Daoy (cell line): ENCODE measurements around the gene SLC1A7. TPM values are rescaled to one million over a fixed set of nuclear protein-coding genes. Genes with fewer than 3 reads are reported as not detected.

ENCODE experiments used
- DNase-seq: peaks from one replicate; pipeline ENCODE4 v3.0.0-alpha.2; 2015; ENCODE audit warnings: low read depth
- total RNA-seq: library from RNA; depleted of rRNA; stranded (reverse); fragments of >200 nt; shearing (Covaris generic); gene quantifications from 2 replicates; pipeline ENCODE4 v1.2.3, GENCODE V29; 2014

SLC1A7 gene
- total RNA-seq, 1 experiment from 2014 or later = not detected

DNA sequence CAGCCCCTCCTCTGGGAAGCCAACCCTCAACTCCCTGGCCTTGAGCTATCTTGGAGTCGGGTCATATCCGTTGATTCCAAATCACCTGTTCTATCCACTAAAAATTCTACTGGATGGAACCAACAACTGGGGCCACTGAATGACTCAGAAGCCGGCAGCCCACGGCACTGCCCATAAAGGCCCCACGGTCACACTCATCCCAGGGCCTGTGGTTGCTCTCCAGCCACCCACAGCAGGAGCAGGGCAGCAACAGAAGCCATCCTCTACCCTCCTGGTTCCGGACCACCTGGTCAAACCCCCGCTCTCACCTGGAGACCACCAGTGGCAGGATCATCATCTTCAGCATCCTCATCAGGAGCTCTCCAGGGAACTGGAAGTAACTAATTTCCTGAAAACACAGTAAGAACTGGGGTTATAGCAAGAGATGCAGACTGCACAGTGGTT lies 8.4 kb downstream of the SLC1A7 start:
- DNase-seq = no peak

DNA sequence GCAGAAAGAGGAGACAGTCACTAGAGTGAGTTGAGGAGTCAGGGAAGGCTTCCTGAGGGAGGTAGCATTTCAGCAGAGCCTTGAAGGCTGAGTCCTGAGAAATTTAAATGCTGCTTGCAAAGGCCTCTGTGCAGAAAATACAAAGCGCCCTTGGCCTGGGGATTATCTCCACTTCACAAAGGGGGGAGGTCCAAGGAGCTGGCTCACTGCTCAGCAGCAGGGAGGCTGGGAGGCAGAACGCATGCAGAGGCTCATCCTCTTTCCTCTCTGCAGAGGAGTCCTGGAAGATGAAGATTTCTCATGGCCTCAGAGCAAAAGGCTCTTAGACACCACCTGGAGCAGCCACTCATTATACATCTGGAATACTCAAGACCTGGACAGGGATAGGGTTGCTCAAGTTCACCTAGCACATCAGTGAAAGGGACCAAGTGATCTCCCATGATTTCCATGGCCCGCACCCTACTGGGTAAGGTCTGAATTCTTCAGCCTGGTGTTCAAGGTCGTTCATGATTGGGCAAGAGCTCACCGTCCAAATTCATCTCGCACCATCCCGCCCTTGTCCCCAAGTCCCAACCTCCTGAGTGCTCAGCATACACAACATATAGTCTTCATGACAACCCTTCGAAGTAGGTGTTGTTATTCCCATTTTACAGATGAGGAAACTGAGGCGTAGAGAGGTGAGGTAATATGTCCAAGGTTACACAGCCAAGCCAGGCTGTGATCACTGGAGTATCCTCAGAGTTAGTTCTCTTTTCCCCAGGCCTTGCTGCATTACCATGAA lies 9.0 kb downstream of the SLC1A7 start:
- DNase-seq = no peak

GRCh38 chr1:53132176-53132575 lies 10.3 kb downstream of the SLC1A7 start:
- DNase-seq = no peak

GRCh38 chr1:53131590-53131938 lies 10.9 kb downstream of the SLC1A7 start:
- DNase-seq = no peak

DNA sequence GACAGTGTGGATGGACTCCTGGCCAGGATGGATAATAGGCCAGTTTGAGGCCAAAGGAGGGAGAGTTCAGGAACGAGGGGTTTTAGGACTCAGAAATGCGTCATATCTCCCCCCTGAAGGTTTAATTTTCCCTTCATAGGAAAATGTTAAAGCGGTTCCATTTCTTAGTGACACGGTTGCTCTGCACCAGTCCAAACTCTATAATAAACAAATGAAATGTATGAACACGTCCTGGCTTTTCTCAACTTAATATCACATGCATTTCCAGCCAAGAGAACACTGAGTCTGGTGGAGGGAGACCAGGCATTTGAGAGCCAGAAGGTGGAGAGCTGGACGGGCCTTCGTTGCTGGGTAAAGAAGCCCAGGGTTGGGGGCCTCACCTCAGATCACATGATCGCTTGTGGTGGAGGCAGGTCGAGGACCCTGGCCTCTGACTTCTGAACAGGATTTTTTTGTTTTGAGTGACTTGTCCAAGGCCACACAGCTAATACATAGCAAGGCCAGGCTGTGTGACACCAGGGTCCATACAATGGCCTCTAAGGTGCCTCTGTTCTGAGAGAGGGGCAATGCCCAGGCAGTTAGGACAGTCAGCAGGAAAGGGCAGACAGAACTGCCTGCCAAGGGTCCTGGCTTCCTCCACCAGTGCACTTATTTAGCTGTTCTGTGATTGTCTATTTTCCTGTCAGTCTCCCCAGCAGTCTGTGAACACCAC lies 11.4 kb downstream of the SLC1A7 start:
- no peak for DNase-seq

GRCh38 chr1:53130598-53130877 lies 11.9 kb downstream of the SLC1A7 start:
- no peak for DNase-seq

- DNase-seq = no peak
Measured at GRCh38 chr1:53129891-53130597, 12.4 kb downstream of the SLC1A7 start.

- no peak for DNase-seq
Measured at GRCh38 chr1:53128401-53128800, 14.0 kb downstream of the SLC1A7 start.

DNA sequence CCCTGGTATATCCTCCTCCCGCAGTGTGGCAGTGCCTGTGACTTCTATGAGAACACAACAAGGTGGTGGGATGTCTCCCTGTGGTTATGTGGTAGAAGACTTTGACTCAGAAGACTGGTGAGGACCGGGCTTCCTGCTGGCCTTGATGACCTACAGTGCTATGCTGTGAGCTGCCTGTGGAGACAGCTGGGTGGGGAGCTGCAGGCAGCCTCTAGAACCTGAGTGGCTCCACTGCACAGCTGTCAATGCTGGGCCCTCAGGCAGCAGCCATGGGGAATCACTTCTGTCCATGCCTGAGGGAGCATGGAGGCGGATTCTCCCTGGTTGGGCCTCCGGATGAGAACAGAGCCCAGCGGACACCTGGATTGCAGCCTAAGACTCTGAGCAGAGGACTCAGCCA lies 14.9 kb downstream of the SLC1A7 start:
- no peak for DNase-seq

GRCh38 chr1:53126495-53126894 lies 15.9 kb downstream of the SLC1A7 start:
- no peak for DNase-seq

DNA sequence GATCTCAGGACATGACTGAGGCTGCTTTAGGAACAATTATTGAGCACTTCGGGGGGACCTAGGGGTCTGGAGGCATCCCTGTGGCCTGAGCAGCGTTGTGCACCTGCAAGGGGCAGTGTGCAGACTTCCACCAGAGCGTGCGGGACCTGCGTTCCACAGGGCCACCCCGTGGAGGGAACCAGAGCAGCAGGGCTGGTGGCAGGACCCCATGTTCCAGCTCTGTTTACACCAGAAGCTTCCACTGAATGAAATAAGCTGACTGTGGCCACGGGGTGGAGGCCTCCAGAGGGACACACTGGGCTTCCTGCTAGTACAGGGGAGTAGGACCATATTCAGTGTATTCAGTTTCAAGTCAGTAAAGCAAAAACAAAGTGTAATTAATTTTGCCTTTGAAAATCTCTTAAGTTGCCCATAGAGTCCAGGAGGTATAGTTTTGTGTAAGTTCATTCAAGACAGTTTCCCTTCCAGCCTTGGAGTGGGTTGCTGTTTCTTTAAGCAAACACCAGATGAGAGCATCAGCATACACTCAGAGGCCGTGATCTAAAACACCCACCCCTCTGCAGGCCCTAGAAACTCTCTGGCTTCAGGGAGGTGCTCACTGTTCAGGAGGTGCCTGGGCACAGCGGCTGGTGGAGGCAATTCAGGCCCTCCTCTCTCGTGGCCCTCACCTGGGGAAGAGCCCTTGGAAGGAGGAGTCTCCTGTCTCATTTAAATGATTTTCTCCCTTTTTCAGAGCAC lies 16.6 kb downstream of the SLC1A7 start:
- no peak for DNase-seq

GRCh38 chr1:53125122-53125521 lies 17.3 kb downstream of the SLC1A7 start:
- DNase-seq = no peak

DNA sequence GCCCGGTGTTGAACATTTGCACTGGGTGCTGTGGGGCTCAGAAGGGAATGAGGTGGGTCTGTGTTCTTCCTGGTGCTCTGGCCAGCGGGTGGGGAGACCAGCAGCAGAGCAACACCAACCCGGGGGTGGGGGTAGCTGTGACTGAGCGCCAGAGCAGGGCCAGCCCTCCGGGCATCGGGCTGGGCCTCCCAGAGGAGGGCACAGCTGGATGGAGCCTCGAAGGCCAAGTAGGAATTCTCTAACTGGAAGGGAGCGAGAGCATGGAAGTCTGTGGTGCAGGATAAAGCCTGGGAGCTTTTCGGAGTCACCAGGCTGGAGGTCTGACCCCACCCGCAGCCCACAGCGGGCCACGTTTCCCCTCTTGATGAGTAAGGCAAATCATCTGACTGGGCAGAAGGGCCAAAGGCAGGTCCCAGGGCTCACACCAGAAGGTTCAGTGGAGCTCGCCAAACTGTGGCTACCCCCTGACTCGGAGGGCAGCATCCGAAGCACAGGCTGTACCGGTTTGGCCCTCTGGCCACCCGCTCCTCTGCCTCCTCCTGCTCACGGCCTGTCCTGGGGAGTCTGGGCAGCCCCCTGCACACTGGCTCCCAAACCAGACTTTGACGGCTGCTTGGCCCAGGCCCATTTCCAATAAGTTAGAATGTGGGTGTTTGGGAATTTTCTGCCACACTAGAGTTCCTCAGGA lies 18.8 kb downstream of the SLC1A7 start:
- no peak for DNase-seq

GRCh38 chr1:53122961-53123413 lies 19.5 kb downstream of the SLC1A7 start:
- DNase-seq = no peak

DNA sequence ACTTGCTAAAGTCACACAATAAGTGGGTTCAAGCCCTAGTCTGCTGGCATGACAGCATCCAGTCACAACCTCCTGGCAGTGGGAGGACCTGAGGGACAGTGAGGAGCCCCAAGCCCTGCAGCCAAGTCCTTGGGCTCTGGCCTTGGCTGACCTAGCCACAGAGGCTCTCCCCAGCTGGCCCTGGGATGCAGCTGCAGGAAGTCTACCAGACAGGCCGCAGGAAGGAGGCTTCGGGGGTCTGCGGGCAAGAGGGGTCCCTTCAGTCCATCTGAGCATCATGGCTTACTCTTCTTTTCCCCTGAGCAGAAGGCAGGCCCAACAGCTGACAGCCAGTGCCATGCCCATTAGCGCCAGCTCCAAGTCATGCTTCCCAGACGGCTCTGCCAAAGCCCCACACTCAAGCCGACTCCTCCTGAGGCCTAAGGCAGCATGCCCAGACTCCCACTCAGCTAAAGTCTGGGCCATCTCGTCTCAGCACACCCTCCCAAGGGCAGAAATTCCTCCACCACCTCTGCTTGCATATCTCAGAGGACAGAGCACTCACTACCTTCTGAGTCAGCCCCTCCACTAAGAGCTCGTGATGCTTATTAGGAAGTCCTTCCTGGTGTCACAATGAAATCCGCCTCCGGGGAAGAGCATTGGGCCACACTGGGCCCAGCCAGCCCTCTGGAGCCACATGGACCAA lies 20.1 kb downstream of the SLC1A7 start:
- DNase-seq = no peak

- DNase-seq = peak; percentile 74
Measured at GRCh38 chr1:53121319-53122172, 20.9 kb downstream of the SLC1A7 start.

DNA sequence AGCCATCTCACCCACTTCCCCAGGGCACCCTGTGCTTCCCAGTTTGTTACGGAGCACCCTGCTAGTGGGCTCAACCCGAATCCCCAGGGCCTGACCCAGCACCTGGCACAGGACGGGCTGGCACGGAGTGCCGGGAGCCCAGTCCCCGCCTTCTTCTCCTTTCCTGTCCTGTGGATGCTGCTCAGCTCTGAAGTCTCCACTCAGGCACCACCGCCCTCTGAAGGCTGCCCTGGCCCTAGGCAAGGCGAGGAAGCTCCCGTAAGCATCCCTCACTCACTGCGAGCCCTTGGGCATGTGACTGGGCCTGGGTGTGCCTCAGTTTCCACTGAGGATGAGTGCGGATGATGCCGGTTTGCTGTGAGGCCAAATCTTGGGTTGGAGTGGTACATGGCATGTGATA lies 21.8 kb downstream of the SLC1A7 start:
- DNase-seq = no peak

- no peak for DNase-seq
Measured at GRCh38 chr1:53117836-53118235, 24.6 kb downstream of the SLC1A7 start.

DNA sequence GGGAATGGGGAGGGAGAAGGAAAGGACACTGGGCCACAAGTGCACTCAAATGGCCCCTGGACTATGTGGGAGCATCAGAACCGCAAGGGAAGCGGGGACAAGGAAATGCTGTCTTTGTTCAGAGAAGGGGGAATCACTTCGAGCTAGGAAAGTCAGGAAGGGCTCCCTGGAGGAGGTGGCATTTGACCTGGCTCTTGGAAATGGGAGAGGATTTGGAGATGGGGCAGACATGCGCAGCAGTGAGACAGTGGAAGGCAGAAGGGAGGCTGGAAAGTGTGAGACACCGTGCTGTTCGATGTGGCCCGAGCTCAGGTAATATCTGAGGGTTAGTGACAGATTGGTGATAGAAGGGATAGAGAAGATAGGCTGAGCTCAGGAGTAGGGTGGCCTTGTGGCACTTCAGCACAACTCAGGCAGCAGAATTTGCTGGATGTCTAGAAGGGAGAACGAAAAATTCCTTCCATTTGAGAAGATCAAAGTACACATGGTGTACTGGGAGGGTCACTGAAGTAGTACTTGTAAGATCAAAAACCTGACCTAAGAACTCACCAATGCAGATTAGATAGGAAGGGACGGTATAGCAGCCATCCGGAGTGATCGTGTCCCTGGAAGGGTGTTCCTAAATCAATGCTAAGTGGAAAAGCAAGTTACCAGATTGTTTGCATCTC lies 25.4 kb downstream of the SLC1A7 start:
- DNase-seq = no peak
